ENCODE measurements around the gene CEACAM8.

DNA sequence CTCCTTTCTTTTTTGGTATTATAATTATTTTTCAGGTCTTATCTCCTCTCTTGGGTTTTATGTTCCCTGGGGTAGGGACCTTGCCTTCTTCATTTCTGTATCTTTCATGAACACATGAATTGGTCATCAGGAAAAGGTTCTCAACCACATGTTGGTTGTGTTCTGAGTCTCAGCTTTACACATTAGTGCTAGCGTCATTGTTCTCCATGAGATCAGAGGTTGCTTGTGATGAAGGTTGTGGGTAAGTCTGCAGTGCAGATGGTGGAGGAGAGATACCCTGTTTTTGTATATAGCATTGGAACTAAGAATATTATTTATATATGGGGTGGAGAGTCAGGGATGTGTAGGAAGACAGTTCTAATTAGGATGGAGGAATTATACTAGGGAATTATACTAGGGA lies 24.5 kb upstream of the CEACAM8 start:
- TF ChIP-seq TAF1 (IDR thresholded peaks at IDR 0.05; ENCODE audit: low read depth, low read length) (no peak), POLR2A (IDR thresholded peaks at IDR 0.05; ENCODE audit: low read depth, low read length) (no peak), POLR2AphosphoS5 (IDR thresholded peaks at IDR 0.05; ENCODE audit: low read depth, low read length) (no peak), SPI1 (IDR thresholded peaks at IDR 0.05; ENCODE audit: low read depth, low read length) (no peak), PAX5 (IDR thresholded peaks at IDR 0.05; ENCODE audit: insufficient read depth, low read length, severe bottlenecking) (no peak)

Data from GM12891 (cell line).